GM23248 (cell line): ENCODE measurements around the gene CPED1.
"Not testable (repeated sequence)": the region's sequence is repeated elsewhere in the genome, so short reads cannot be mapped to it uniquely, and the experiment has no call there.

Experiments used
- EZH2 ChIP-seq: fragments of 200-600 bp; sonication (generic); IDR thresholded peaks from 2 replicates; pipeline ENCODE4 v1.6.1; 2018; ENCODE audit warnings: antibody characterized with exemption, mild to moderate bottlenecking; ENCODE audit not compliant: insufficient read depth, poor library complexity, severe bottlenecking
- EZH2phosphoT487 ChIP-seq: fragments of 200-600 bp; sonication (generic); IDR thresholded peaks from 2 replicates; pipeline ENCODE4 v1.6.1; 2018; ENCODE audit warnings: antibody characterized with exemption, moderate library complexity, mild to moderate bottlenecking, low read depth; ENCODE audit not compliant: insufficient read depth

GRCh38 chr7:121005058-121005457 lies 16.5 kb downstream of the CPED1 start:
- TF ChIP-seq EZH2phosphoT487, EZH2: not testable (repeated sequence)
